ENCODE results near the gene ZNF605.
"Not testable (repeated sequence)": the region's sequence is repeated elsewhere in the genome, so short reads cannot be mapped to it uniquely, and the experiment has no call there.

ZNF605 gene

DNA sequence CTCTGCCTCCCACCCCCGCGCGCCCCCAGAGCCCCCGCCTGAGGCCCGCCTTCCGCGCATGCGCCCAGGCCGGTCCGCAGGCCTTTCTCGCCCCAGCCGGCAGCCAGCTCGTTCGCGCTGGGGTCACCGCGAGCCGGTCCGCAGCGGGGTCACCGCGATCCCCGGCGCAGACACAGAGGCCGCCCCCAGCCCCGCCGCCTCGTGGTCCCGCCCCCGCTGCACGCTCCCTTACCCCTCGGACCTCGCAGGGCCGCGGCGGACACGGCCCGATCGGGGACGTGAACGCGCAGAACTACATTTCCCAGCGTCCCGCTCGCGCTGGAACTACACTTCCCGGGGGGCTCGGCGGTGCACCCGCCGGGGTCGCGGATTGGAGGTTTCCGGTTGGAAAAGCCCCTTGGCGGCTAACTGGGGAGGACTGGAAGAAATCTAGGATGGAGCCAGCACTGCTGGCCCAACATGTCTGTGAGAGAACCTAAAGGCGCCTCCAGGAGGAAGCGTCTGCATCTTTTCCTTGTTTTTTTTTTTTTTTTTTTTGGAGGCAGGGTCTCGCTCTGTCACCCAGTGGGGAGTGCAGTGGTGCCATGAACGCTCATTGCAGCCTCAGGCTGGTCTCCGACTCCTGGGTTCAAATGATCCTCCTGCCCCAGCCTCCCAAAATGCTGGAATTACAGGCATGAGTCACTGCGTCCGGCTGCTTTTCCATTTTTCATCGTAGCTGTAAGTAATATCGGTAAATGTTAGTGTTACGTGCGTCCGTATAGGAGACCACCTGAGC lies at the start of gene ZNF605:
Gene ZNF605, minus strand, starts transcription at position 296 of the 778 bp plus-strand sequence. CDS start 10,671 bp downstream, outside the sequence.
- peak; percentile 81 for DNase-seq (ENCODE audit: low read depth)

DNA sequence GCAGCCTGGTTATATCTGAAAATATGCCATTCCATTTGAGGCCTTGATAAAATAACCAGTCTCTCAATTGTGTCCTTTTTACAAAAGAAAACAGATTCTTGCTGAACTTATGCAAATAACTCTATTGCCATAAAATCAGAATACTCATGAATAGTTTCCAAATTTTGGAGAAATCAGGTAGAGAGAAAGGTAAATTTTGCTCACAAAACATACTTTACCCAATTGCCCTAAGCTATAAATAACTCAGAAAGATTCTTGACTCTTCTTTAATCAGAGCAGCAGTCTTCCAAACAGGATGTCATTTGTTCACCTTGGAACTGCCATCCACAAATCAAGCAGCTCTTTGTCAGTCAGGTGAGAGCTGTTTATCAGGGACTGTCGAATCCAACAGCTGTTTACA lies 42.6 kb upstream of the ZNF605 start:
- DNase-seq (ENCODE audit: low read depth) = no peak

DNA sequence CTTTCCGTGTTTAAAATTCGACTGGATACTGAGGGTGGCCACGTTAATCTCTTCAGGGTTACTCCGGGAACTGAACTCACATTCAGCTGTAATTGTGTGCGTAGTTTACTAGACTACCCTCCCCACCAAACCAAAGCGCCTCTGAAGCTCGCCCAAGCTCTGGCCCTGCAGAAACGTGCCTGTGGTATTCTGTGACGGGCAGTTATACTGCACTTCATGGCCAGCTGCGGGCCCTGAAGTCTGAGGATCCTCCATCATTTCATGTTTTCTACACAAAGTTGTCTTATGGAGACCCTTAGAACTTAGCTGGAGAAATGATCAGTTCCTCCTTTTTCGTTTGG lies 30.7 kb upstream of the ZNF605 start:
- no peak for DNase-seq (ENCODE audit: low read depth)

DNA sequence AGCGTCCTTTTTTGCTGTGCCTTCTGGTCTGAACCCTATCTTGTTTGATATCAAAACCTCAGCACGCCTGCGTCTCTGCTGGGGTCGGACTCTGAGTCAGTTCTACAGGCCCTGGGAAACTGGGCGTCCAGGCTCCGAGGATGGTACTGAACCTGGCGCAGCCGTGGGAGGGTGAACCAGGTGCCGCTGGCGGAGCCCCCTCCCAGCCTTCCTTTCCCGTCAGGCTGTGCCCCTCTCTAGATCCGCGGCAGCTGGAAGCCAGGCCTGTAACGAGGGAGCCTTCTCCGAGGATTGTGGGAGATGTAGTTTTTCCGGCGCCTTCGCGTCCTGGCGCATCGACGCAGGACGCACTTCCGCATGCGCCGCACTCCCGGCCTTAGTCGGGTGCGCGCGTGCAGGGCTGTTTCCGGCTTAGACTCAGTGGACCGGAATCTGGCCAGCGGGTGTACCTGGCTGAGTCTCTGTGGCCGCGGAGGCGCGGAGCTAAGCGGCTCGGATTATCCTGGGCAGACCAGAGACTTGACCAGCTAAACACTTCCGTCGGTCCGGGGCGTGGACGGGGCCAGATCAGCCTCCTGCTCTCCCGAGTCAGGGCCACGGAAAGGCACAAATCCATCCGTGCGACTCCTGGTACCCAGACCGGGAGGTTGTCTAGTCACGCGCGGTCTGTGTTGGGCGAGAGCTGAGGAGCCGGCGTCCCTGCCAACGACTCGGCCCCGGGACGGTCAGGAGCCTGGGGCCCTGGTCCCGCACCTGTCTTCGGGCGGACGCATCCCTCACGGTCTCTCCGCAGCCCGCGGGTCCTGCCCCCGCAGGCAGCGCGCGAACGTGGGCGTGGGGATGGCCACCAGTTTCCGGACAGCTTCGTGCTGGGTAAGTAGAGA lies 30.1 kb upstream of the ZNF605 start, which contains the start of gene ZNF26:
Gene ZNF26, plus strand, starts transcription at position 367 of the 884 bp plus-strand sequence. Its CDS starts 474 bp downstream, at position 841.
- peak; percentile 82 for DNase-seq (ENCODE audit: low read depth)

DNA sequence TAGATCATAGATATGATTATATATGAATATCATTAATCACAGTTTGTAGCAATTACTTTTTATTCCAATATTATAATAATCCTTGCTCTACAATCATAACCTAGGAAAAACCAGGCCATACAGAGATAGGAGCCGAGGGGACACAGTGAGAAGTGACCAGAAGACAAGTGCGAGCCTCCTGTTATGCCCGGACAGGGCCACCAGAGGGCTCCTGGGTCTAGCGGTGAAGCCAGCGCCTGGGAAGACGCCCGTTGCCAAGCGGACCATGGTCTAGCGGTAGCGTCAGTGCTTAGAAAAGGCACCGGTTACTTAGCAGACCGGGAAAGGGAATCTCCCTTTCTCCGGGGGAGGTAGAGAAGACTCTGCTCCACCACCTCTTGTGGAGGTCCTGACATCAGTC lies 20.8 kb upstream of the ZNF605 start:
- peak; percentile 36 for DNase-seq (ENCODE audit: low read depth)

DNA sequence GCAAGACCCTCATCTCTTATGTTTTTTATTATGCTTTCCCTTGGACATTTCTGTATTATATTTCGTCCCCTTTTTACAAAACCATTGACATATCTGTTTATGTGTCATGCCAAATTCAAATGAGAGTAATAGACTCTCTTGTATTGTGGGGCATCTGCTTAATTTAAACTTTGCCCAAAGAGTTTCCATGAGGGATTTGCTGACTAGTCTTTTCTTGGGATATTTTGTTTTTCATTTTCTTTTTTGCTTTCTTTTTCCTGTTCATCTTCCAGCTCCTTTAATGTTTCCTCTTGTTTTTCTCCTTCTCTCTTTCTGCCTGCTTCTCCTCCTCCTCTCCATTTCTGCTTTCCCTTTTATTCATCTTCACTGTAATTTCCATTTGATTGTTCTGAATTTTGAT lies 16.3 kb upstream of the ZNF605 start:
- no peak for DNase-seq (ENCODE audit: low read depth)

DNA sequence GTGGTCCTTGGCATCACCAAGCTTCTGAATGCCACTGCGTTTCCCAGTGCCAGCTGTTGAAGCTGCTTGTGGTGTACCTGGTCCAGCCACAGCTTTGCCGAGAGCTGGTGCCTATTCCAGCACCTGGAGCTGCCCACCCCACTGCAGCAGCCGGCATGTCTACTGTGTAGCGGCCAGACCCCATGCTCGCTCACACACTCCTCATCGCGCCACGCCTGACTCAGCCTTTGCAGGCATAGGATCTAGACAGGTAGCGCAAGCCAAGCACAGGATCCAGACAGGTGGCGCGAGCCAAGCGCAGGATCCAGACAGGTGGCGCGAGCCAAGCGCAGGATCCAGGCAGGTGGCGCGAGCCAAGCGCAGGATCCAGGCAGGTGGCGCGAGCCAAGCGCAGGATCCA lies 11.6 kb upstream of the ZNF605 start:
- no peak for DNase-seq (ENCODE audit: low read depth)

DNA sequence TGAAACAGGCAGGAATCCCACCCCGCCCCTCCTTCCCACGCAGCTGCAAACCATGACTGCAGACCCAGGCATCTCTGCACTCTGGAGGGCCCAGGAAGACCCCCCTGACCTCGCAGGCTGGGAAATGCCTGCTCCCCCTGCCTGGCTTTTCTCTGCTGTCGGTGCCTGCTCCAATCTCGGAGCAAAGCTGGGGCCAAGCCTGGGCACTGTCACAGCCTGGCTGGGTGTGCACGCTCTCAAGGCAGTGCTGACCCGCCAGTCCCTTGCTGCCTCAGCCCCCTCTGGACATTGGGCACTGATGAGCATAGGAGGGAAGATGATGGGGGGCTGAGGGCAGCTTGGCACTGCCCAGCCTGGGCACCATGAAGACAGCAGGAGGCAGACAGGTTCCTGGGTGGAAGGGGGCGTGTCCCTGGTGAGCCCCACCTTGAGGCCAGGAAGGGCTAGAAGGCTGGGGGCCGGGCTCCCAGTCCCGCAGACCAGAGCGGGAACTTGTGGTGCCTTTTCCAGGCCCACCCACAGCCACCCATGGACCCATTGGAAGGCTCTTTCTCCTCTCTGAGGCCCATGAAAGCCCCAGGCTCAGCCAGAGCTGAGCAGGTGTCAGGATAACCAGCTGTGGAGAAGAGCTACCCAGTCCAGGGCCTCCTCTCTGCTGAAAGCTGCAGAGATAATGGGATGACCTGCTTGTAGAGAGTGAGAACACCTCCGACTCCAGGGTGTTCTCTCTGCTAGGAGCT lies 10.7 kb upstream of the ZNF605 start:
- no peak for DNase-seq (ENCODE audit: low read depth)

DNA sequence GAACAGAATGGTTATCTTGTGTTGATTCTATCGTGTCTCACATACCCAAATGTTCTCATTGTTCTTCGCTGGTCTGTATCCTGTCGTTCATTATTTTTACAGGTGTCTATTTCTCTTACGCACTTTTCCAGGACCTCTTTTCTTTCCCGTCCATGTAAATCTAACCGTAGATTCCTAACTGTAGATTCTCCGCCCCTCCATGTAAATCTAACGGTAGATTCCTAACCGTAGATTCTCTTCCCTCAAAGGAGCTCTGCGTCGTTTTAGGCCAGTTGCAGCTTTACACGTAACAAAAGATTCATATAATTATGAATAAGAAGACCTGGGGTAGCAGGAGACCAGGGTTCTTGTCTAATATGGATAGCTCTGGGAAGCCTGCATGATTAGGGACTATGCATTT lies 9.7 kb upstream of the ZNF605 start:
- no peak for DNase-seq (ENCODE audit: low read depth)

DNA sequence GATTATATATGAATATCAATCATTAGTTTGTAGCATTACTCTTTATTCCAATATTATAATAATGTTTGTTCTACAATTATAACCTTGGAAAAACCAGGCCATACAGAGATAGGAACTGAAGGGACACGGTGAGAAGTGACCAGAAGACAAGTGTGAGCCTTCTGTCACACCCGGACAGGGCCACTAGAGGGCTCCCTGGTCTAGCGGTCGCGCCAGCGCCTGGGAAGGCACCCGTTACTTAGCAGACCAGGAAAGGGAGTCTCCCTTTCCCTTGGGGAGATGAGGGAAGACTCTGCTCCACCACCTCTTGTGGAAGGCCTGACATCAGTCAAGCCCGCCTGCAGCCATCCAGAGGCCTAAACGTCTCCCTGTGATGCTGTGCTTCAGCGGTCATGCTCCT lies 7.8 kb upstream of the ZNF605 start:
- peak; percentile 5 for DNase-seq (ENCODE audit: low read depth)

DNA sequence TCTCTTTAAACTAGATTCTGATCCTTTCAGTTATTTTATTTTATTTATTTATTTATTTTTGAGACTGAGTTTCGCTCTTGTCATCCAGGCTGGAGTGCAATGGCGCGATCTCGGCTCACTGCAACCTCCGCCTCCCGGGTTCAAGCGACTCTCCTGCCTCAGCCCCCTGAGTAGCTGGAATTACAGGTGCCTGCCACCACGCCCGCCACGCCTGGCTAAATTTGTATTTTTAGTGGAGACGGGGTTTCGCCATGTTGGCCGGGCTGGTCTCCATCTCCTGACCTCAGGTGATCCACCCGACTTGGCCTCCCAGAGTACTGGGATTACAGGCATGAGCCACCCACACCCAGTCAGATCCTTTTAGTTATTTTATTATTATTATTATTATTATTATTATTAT lies 5.7 kb upstream of the ZNF605 start:
- not testable (repeated sequence) for DNase-seq (ENCODE audit: low read depth)

DNA sequence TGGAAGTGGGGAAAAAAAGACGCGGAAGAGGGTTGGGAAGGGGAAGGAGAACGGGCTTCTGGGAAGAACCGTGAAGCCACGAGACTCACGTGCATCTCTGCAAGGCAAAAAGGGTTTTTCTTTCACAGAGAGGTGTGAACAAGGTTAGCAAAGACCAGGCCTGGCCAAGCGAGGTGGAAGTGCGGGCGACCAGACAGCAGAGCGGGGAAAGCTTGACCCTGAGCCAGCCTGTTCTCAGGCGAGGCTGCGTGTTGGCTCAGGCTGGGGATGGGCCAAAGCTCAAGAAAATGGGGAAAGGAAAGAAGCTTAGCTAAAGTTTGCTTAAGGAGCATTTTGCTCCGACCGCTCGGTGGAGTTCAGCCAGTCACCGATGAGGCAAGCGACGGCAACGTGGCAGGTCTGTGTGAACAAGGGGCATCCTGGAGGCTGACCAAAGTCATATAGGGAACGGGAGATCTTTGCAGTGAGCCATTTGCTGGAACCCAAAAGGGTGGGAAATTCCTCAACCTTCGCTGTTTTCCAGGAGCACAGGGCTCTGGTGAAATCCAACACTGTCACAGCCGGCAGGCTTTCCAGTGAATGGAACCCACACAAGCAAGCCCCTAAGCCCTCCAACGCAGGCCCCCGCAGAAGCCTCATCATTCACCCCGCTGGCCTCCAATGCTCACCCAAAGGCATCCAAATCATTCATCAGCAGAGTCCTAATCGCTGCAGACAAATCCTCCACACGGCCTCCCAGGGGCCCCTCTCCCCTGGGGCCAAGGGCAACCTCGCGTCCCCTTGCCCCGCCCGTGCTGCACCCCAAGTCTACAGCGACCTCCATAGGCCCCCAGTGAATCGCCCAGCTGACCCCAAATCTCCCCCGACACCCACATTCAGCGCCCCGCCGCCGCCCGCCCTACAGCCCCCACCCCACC lies 754 bp downstream of the ZNF605 start:
- peak; percentile 8 for DNase-seq (ENCODE audit: low read depth)

DNA sequence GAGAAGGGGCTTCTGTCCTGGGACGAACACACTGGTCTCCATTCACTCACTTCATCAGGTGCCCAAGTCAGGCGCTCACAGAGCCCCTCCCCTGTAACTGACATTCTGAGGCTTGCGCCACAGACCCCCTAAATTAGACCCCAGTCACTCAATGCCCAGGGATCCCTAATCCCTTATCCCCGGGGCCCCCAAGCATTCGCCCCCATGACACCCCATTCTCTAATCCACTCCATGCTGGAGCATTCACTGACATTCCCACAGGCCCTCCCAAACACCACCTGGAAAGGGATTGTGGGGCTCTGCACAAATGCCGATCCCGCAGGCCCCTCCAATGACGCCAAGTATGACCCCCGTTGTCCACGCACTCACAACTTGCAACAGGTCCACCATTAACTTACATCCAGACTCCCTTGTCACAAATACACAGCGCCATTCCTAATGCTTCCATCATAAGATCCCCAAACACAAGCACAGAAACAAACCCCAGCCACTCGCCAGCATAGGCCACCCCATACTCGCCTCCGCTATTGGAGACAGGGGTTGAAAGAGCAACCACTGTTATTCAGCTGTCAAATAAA lies 1.5 kb downstream of the ZNF605 start:
- DNase-seq (ENCODE audit: low read depth) = no peak

DNA sequence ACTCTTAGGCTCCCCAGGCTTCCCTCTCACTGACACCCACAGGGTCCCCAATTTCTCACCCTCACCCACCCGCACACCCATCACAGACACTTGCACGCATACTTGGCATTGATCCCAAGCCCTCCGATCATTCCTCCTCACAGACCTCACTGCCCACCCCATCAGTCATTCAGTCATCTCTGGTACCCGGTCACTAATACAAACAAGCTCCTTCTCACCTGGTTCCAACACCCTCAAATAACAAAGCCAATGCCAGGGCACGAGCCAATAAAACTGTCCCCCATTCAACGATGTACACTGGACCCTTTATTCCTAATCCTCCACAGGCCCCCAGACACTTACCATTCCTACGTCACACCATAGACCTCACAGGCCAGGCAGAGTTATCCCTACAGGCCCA lies 2.3 kb downstream of the ZNF605 start:
- DNase-seq (ENCODE audit: low read depth) = no peak

DNA sequence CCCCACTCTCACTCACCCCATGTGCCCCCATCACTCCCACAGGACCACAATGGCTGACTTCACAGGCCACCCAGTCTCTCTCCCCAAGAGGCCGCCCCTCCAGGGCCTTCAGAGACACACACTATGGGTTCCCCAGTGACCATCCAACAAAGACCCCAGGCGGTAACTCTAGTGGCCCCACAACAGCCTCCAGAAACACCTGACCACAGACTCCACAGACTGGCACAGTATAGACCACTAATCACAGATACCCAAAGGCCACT lies 3.0 kb downstream of the ZNF605 start:
- no peak for DNase-seq (ENCODE audit: low read depth)

DNA sequence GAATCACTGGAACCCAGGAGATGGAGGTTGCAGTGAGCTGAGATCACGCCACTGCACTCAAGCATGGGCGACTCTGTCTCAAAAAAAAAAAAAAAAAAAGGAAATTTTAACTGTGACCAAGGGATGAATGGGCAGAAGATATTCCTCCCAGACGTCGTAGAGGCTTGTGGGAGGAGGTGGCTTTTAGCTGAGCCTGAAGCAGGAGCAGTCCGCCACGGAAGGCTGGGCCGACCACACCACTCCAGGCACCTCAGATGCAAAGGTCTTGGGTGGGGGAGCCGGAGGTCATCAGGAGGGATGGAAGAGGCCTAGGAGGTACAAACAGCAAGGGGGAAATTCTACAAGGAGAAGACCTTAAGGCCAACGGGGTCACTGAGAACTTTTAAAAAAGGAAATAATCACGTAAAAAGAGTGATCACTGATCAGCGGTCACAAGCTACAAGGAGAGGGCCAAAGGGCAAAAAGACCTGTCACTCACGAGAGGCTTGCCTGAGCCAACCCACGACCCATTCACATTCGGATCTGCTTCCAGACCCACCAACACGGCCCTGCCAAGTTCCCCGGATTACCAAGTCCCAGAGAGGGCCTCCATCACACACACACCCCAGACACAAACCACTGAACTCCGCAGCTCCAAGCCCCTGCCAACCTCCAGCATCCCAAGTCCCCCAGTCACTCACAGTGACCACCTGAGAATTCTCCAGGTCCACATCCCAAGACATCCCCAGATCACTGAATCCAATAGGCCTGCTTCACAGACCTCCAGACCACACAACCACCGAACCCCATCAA lies 3.5 kb downstream of the ZNF605 start:
- DNase-seq (ENCODE audit: low read depth) = no peak

DNA sequence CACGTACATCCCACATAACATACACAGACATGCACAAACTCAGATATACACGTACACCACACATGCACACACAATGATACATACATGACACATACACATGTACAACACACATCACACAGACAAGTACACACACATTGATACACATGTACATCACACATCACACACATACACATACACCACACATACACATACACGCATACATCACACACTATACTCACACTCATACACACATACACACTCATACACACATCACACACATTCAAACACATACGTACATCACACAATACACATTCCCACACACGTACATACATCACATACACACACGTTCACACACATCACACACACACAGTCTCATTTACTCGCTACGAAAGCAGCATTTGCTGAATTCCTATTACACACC lies 4.5 kb downstream of the ZNF605 start:
- DNase-seq (ENCODE audit: low read depth) = no peak

DNA sequence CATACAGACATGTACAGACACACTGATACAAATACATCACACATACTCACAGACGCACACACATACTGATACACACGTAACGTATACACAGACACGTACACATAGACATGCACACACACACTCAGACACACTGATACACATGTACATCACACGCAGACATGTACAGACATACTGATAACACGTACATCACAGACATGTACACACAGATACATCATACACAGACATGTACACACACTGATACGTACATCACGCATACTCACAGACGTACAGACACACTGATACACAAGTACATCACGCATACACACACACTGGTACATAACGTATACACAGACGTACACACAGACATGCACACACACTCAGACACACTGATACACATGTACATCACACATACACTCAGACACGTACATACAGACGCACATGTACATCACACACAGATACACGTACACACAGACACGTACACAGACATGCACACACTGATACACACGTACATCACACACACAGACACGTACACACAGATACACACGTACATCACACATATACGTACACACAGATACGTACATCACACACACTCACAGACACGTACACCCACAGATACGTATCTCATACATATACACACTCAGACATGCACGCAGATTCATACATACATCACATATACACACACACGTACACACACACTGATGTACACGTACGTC lies 5.1 kb downstream of the ZNF605 start:
- DNase-seq (ENCODE audit: low read depth) = no peak

DNA sequence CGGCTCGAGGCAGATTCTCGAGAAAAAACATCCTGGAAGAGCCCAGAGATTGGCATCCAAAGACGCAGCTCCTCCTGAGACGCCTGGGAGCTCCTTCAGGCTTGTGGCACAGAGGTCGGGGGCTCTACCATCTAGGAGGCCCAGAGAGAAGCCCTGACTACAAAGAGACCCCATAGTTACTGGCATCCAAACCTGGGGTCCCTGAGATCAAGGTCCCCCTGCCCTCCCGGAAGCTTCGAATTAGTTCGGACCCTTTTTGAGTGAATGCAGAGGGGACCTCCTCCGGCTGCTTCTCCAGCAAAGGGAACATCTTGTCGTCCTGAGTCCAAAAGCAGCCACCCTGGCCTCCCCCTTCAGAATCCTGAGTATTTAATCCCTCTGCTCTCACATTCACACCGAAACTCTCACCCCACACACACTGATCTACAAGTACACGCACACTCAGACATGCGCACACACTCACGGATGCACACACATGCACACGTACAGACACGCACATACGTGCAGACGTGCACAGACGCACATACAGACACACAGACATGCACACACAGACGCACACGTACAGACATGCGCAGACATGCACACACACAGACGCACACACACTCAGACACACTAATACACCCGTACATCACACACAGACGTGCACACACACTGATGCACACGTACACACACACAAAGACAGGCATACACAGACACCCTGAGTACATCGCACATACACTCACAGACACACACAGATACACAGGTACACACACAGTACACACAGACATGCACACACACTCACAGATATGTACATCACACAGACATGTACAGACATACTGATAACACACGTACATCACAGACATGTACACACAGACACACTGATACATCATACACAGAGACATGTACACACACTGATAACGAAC lies 5.9 kb downstream of the ZNF605 start:
- no peak for DNase-seq (ENCODE audit: low read depth)

All from activated T-cell treated with anti-CD3 and anti-CD28 coated beads for 48 hours (primary cell).